BLaER1 (cell line): Measurements from ENCODE around the gene DICER1.

ENCODE experiments used
- H3K27ac ChIP-seq: shearing (Covaris generic); formaldehyde crosslinking; 2 replicates; pipeline ENCODE4 v1.8.1; 2022
- H3K27me3 ChIP-seq: shearing (Covaris generic); formaldehyde crosslinking; 2 replicates; pipeline ENCODE4 v1.8.1; 2022
- H3K36me3 ChIP-seq: shearing (Covaris generic); formaldehyde crosslinking; 2 replicates; pipeline ENCODE4 v1.8.1; 2022
- H3K4me1 ChIP-seq: shearing (Covaris generic); formaldehyde crosslinking; 2 replicates; pipeline ENCODE4 v1.8.1; 2022
- H3K4me2 ChIP-seq: shearing (Covaris generic); formaldehyde crosslinking; 2 replicates; pipeline ENCODE4 v1.8.1; 2022
- H3K4me3 ChIP-seq: shearing (Covaris generic); formaldehyde crosslinking; 2 replicates; pipeline ENCODE4 v1.8.1; 2022
- H3K9ac ChIP-seq: shearing (Covaris generic); formaldehyde crosslinking; 2 replicates; pipeline ENCODE4 v1.8.1; 2022
- H3K9me3 ChIP-seq: shearing (Covaris generic); formaldehyde crosslinking; 2 replicates; pipeline ENCODE4 v1.8.1; 2022
- H4K20me1 ChIP-seq: shearing (Covaris generic); formaldehyde crosslinking; 2 replicates; pipeline ENCODE4 v1.8.1; 2022
- Cebpa-rat ChIP-seq: shearing (Covaris generic); IDR thresholded peaks from 2 replicates; pipeline ENCODE4 v1.8.1; 2022

The DICER1 gene

DNA sequence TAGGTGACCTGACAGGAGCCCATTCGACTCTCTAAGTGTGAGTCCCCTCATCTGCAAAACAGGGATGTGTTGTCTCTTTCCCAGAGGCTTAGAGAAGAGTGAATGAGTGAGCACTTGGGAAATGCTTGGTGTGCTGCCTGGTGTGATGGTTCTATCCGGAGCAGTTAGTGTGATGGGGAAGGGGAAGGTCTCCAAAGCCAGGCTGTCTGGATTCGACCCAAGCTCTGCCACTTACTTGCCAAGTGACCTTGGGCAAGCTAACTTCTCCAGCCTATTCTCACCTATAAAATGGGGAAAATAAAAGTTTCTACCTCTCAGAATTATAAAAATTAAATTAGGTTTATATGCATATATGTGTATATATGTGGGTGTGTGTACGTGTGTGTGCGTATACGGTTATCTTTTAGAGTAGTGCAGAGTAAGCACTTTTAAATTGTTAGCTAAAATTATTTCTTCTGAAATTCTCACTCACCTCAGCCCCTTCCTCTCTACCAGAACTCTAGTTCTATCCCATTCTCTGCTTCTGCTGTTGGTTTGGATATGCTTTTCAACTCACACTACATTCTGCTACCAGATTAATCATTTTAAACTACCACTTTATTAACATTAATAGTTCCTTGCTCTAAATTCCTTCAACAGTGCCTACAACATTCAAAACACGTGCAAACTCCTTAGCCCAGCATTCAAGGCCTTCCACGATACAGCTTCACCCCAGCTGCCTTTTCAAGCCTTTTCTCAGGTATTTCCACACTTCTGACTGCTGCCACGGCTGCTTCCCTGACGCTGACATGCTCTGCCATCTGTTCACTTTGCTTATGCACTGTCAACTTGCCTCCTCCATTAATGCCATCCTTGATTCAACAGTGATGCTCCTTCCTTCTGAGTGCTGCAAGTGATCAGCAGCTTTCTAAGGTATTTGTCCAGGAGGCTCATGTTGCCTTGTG is 55.3 kb downstream of the DICER1 start:
- Histone ChIP-seq H3K9ac (no peak overlapping the region), H3K36me3 (peaks cover 69% of the 10 kb centered on the region), H3K4me1 (no peaks in the 10 kb centered on the region), H3K9me3 (no peaks in the 10 kb centered on the region), H4K20me1 (peaks cover 65% of the 10 kb centered on the region), H3K4me2 (no peak overlapping the region), H3K4me3 (no peak overlapping the region), H3K27me3 (no peaks in the 10 kb centered on the region), H3K27ac (no peak overlapping the region)
- no peak for TF ChIP-seq Cebpa-rat

DNA sequence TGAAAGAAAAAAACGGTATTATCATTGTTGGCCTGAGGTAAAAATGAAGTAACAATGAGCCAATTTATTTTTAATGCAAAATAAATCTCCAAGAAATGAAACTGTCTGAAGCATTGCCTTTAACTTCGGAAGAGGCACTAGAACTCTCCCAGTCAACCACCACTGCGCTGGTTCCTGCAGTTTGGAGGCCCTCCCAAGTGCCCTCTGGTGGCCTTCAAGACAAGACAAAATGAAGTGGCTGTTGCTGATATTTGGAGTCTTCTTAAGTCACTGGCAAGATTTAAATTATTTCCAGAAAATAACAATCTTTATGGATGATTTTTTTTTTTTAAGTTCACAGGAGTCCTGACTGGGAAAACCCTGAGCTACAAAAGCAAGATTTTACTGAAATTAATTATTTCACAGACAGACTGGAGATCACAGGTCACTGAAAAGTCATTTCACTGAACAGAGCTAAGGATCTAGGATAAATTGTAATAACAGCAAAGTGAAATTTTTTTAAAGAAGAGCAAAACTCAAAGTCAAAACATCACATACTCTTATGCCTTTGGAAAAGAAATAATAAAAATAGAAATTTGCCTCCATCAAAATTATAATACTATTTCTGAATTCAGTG is 58.2 kb downstream of the DICER1 start:
- H3K27me3 ChIP-seq, result no peaks in the 10 kb centered on the region
- no peak overlapping the region for H3K4me2 ChIP-seq
- H3K4me1 ChIP-seq, result no peaks in the 10 kb centered on the region
- H4K20me1 ChIP-seq, result peaks cover 85% of the 10 kb centered on the region
- H3K36me3 ChIP-seq, result peaks cover 76% of the 10 kb centered on the region
- H3K4me3 ChIP-seq, result no peak overlapping the region
- no peak overlapping the region for H3K27ac ChIP-seq
- no peak overlapping the region for H3K9ac ChIP-seq
- TF ChIP-seq Cebpa-rat, result no peak
- H3K9me3 ChIP-seq, result no peaks in the 10 kb centered on the region

DNA sequence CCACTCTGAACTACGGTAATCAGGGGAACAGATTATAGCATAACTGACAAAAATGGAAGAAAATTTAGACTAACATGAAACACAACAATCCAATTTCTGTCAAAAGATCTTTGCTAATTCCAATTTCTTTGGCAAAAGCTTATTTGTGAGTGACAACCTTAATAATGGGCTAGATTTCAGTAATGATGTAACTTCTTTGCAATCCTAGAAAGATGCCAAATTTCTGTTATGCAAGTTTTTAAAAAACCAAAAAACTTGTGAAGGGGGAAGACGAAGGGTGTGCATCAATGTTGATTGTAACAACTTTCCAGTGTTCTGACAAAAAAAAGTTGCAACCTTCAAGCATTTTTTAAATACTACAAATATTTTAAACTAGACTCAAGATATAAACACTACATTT is 59.9 kb downstream of the DICER1 start:
- H3K4me2 ChIP-seq, result no peak overlapping the region
- no peak overlapping the region for H3K4me3 ChIP-seq
- TF ChIP-seq Cebpa-rat, result no peak
- no peaks in the 10 kb centered on the region for H3K27me3 ChIP-seq
- H3K27ac ChIP-seq, result no peak overlapping the region
- peaks cover 76% of the 10 kb centered on the region for H3K36me3 ChIP-seq
- no peaks in the 10 kb centered on the region for H3K9me3 ChIP-seq
- peaks cover 88% of the 10 kb centered on the region for H4K20me1 ChIP-seq
- H3K9ac ChIP-seq, result no peak overlapping the region
- 0 out of 2 replicates have a peak, but pooled peaks cover 5% of the 10 kb centered on the region for H3K4me1 ChIP-seq

DNA sequence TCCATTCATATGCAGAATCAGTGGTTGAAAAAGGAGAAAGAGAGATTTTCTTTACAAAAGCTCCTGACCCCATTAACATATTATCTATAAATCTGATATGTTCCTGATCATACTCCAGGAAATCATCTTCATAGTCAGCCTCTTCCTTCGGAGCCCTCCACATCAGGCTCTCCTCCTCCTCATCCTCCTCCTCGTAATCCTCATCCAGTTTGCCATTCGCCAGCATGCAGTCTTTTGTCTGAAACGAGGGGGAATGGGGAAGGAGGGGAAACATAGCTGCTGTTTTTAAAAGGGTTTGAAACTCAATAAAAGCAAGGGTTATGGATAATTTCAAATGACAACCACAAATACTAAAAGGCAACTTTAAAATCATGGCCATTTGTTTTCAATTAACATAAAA is 60.9 kb downstream of the DICER1 start:
- Histone ChIP-seq H3K4me1 (0 out of 2 replicates have a peak, but pooled peaks cover 5% of the 10 kb centered on the region), H3K9ac (no peak overlapping the region), H3K4me2 (no peak overlapping the region), H3K36me3 (peaks cover 73% of the 10 kb centered on the region), H4K20me1 (peaks cover 79% of the 10 kb centered on the region), H3K4me3 (no peak overlapping the region), H3K27me3 (no peaks in the 10 kb centered on the region), H3K27ac (no peak overlapping the region), H3K9me3 (no peaks in the 10 kb centered on the region)
- TF ChIP-seq Cebpa-rat, result no peak

DNA sequence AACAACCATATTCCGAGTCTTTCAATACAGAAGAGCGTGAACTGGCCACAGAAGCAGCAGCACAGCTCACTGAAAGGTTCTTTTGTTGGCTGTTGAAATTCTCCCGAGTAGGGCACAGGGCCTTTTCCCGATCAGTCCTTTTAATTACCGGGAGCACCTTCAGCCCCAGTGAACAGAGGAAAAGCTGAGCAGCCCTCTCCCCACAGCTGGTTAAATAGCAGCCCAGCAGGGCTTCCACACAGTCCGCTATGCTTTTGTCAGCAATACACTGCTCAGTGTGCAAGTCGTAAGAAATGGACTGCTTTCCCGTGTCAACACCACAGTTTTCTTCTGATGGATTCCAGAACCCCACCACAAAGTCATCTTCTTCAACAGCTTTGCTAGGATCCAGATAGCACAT is 61.3 kb downstream of the DICER1 start:
- H3K4me1 ChIP-seq, result 0 out of 2 replicates have a peak, but pooled peaks cover 5% of the 10 kb centered on the region
- H3K9ac ChIP-seq, result no peak overlapping the region
- no peak overlapping the region for H3K4me3 ChIP-seq
- no peak overlapping the region for H3K27ac ChIP-seq
- H3K9me3 ChIP-seq, result no peaks in the 10 kb centered on the region
- H3K36me3 ChIP-seq, result peaks cover 72% of the 10 kb centered on the region
- peaks cover 76% of the 10 kb centered on the region for H4K20me1 ChIP-seq
- no peaks in the 10 kb centered on the region for H3K27me3 ChIP-seq
- TF ChIP-seq Cebpa-rat, result no peak
- H3K4me2 ChIP-seq, result no peak overlapping the region

DNA sequence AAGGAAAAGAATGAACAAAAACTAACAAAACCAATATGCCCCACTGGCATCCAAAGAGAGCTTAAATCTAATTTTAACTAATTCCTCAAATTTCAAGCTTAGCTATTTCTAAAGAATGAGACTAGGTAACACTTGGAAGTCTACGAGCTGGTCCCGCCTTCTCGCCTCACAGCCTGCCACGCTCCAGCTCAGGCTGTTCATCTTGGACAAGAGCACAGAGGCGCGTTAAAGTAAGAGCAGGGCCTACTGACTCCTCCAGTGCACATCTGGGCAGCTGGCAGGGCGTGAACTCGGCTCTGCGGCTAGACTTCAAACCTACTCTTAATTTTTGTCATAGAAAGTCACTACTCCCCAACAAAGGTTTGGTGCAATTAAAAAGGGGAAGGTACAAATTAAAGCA is 64.6 kb downstream of the DICER1 start:
- Histone ChIP-seq H3K27me3 (no peaks in the 10 kb centered on the region), H3K4me3 (no peak overlapping the region), H3K4me2 (no peak overlapping the region), H4K20me1 (peaks cover 59% of the 10 kb centered on the region), H3K27ac (no peak overlapping the region), H3K9ac (no peak overlapping the region), H3K36me3 (peaks cover 88% of the 10 kb centered on the region), H3K4me1 (0 out of 2 replicates have a peak, but pooled peaks cover 5% of the 10 kb centered on the region), H3K9me3 (no peaks in the 10 kb centered on the region)
- no peak for TF ChIP-seq Cebpa-rat

DNA sequence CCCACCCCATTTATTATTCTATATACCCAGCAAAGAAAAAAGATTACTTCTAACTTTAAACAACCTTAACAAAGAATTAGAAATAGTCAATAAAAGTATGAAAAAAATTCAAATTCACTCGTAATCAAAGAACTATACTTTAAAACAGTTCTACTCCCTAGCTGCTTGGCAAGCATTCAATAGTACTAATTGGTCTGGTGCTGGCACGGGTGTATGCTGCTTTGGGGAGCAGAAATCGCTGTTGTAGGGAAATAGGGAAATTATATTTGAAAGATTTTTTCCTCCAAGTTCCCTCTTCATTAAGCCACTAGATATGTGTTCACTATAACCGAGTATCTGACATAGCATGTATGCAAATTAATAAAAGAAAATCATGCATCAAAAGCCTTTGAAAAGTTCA is 65.7 kb downstream of the DICER1 start:
- no peak for TF ChIP-seq Cebpa-rat
- H3K9ac ChIP-seq, result no peak overlapping the region
- no peak overlapping the region for H3K4me3 ChIP-seq
- H3K27ac ChIP-seq, result no peak overlapping the region
- H3K9me3 ChIP-seq, result no peaks in the 10 kb centered on the region
- peaks cover 63% of the 10 kb centered on the region for H4K20me1 ChIP-seq
- H3K27me3 ChIP-seq, result no peaks in the 10 kb centered on the region
- no peak overlapping the region for H3K4me2 ChIP-seq
- H3K4me1 ChIP-seq, result 0 out of 2 replicates have a peak, but pooled peaks cover 5% of the 10 kb centered on the region
- peaks cover 95% of the 10 kb centered on the region for H3K36me3 ChIP-seq

DNA sequence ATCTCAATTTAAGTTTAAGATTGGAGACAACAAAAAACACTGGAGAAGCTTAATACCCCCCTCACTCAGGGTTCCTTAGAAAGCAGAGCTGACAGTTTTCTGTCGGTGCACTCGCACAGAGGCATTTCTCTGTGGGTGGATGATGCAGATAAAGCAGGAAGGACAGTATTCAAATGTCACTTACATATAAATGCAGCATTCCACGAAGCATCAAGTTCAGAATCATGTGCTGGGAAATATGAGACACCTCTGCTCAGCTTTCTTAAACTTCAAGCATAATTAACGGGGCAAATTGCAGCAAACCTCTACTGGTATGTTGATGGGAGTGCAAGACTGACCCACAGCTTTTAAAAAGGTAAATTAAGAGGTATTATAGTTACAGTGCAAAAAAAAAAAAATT is 68.7 kb downstream of the DICER1 start:
- 0 out of 2 replicates have a peak, but pooled peaks cover 5% of the 10 kb centered on the region for H3K4me1 ChIP-seq
- H3K4me2 ChIP-seq, result no peak overlapping the region
- no peak overlapping the region for H3K27ac ChIP-seq
- H3K27me3 ChIP-seq, result no peaks in the 10 kb centered on the region
- H4K20me1 ChIP-seq, result peaks cover 38% of the 10 kb centered on the region
- H3K36me3 ChIP-seq, result peaks cover 86% of the 10 kb centered on the region
- H3K4me3 ChIP-seq, result no peak overlapping the region
- H3K9me3 ChIP-seq, result no peaks in the 10 kb centered on the region
- no peak for TF ChIP-seq Cebpa-rat
- no peak overlapping the region for H3K9ac ChIP-seq

DNA sequence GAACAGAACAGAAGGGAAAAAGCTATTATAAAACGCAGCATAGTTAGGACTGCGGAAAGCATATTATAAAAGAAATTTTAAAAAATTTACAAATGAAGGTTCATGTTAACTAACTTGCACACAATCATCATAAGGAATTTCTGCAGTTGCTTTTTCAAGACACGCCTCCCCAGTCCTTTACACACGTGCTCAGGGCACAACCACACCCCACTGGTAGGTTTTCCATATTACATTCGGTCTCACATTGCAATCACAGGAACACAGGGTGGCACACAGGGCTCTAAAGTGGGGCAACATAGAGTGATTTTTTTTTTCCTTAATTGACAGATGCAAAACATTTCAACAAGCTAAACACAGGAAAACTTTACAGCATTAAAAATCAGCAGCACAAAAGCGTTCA is 69.7 kb downstream of the DICER1 start:
- Histone ChIP-seq H3K27ac (no peak overlapping the region), H3K9me3 (no peaks in the 10 kb centered on the region), H3K27me3 (no peaks in the 10 kb centered on the region), H3K36me3 (peaks cover 80% of the 10 kb centered on the region), H4K20me1 (peaks cover 28% of the 10 kb centered on the region), H3K9ac (no peak overlapping the region), H3K4me2 (no peak overlapping the region), H3K4me1 (no peaks in the 10 kb centered on the region), H3K4me3 (no peak overlapping the region)
- no peak for TF ChIP-seq Cebpa-rat

DNA sequence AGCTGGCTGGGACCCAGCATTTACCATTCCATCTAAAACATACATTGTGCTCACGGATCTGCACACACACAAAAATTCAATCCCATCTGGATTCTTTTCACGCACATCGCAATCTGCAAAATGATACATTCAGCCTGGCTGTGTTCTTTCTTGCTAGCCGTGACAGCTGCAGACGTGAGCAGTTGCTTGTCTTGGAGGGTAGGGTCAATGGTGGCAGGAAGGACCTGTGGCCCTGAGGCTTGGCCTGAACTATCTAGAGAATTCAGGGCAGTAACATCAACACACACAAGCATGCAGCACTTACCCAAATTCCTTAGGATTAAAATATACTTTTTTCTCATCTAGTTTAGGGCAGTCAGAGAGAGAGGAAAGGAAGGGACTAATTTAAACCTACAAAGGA is 72.0 kb downstream of the DICER1 start:
- peaks cover 19% of the 10 kb centered on the region for H4K20me1 ChIP-seq
- no peak overlapping the region for H3K27ac ChIP-seq
- H3K9ac ChIP-seq, result no peak overlapping the region
- H3K9me3 ChIP-seq, result no peaks in the 10 kb centered on the region
- H3K4me2 ChIP-seq, result no peak overlapping the region
- H3K27me3 ChIP-seq, result no peaks in the 10 kb centered on the region
- no peak overlapping the region for H3K4me3 ChIP-seq
- TF ChIP-seq Cebpa-rat, result no peak
- no peaks in the 10 kb centered on the region for H3K4me1 ChIP-seq
- peaks cover 61% of the 10 kb centered on the region for H3K36me3 ChIP-seq
